Thyroid gland (tissue), 4 donors: ENCODE data around the gene BCL2L2.

ENCODE experiments used
- CTCF ChIP-seq, 6 experiments: fragments of 200-600 bp in 3 of 6; fragments of 450-650 bp in 3 of 6; sonication (generic) in 3 of 6; IDR thresholded peaks; one replicate each; pipeline ENCODE4 v1.5.1; 2016 to 2019; ENCODE audit warnings: antibody characterized with exemption in 6 of 6, mild to moderate bottlenecking in 2 of 6, inconsistent platforms in 1 of 6, moderate library complexity in 1 of 6
- POLR2A ChIP-seq, 2 donors: fragments of 450-650 bp; IDR thresholded peaks; one replicate each; pipeline ENCODE4 v1.6.1; 2017; ENCODE audit warnings: antibody characterized with exemption in 2 of 2, mild to moderate bottlenecking in 2 of 2, moderate library complexity in 1 of 2

- TF ChIP-seq POLR2A (IDR thresholded peaks at IDR 0.05) (peak in 1 of 2 donors; percentile 15), CTCF (IDR thresholded peaks at IDR 0.05) (no peak)
Observed at GRCh38 chr14:23351681-23352505, 45.3 kb downstream of the BCL2L2 start.
